Fibroblast of lung (primary cell): Measurements from ENCODE around the gene FNDC3B. TPM values are rescaled to one million over a fixed set of nuclear protein-coding genes. Genes with fewer than 3 reads are reported as not detected.

Source experiments
- DNase-seq, 2 donors: peaks; one replicate each; pipeline versions ENCODE4 v3.0.0 to v3.0.0-alpha.2; 2010; ENCODE audit warnings: low read depth in 2 of 2
- H2AFZ ChIP-seq: 2 replicates; pipeline ENCODE4 v1.5.1; 2012; ENCODE audit warnings: low read length, control low read depth, inconsistent platforms
- H3K27ac ChIP-seq: 2 replicates; pipeline ENCODE4 v1.5.1; 2011; ENCODE audit warnings: low read length, control low read depth; ENCODE audit not compliant: insufficient read depth
- H3K27me3 ChIP-seq: 2 replicates; pipeline ENCODE4 v1.5.1; 2011; ENCODE audit warnings: mild to moderate bottlenecking, low read length; ENCODE audit not compliant: control insufficient read depth, insufficient read depth
- H3K36me3 ChIP-seq: 2 replicates; pipeline ENCODE4 v1.5.1; 2011; ENCODE audit warnings: low read length; ENCODE audit not compliant: control insufficient read depth, insufficient read depth
- H3K4me1 ChIP-seq: 2 replicates; pipeline ENCODE4 v1.5.1; 2011; ENCODE audit warnings: low read length; ENCODE audit not compliant: control insufficient read depth, insufficient read depth; ENCODE audit errors: extremely low read depth
- H3K4me2 ChIP-seq: 2 replicates; pipeline ENCODE4 v1.5.1; 2011; ENCODE audit warnings: low read length, control low read depth; ENCODE audit not compliant: insufficient read depth; ENCODE audit errors: extremely low read depth
- H3K4me3 ChIP-seq, 4 experiments: fragments of 200-600 bp in 1 of 4; sonication (generic) in 1 of 4; replicated peaks in 1 of 4; 2 replicates each; pipeline ENCODE4 v1.5.1; 2011 to 2016; ENCODE audit warnings: low read length in 4 of 4, low read depth in 3 of 4, mild to moderate bottlenecking in 3 of 4, control low read depth in 2 of 4, inconsistent platforms in 1 of 4, mixed read lengths in 1 of 4; ENCODE audit not compliant: insufficient read depth in 1 of 4; ENCODE audit errors: control extremely low read depth in 1 of 4
- H3K79me2 ChIP-seq: 2 replicates; pipeline ENCODE4 v1.5.1; 2012; ENCODE audit warnings: mild to moderate bottlenecking, low read length, inconsistent platforms; ENCODE audit not compliant: control insufficient read depth, insufficient read depth
- H3K9ac ChIP-seq: 2 replicates; pipeline ENCODE4 v1.5.1; 2011; ENCODE audit warnings: mild to moderate bottlenecking, low read length, control low read depth; ENCODE audit not compliant: insufficient read depth
- H3K9me3 ChIP-seq: 2 replicates; pipeline ENCODE4 v1.5.1; 2012; ENCODE audit warnings: low read depth, low read length; ENCODE audit not compliant: control insufficient read depth, insufficient read depth
- H4K20me1 ChIP-seq: 2 replicates; pipeline ENCODE4 v1.5.1; 2011; ENCODE audit warnings: low read length; ENCODE audit not compliant: control insufficient read depth, insufficient read depth; ENCODE audit errors: extremely low read depth
- CTCF ChIP-seq, 2 donors: IDR thresholded peaks in 1 of 2; conservative IDR thresholded peaks in 1 of 2; 1 replicate in 1 of 2; 2 replicates in 1 of 2; pipeline ENCODE4 v1.5.1; 2011 to 2012; ENCODE audit warnings: low read length in 2 of 2, control low read depth in 1 of 2, inconsistent platforms in 1 of 2, low read depth in 1 of 2, mild to moderate bottlenecking in 1 of 2
- EZH2 ChIP-seq: IDR thresholded peaks from 2 replicates; pipeline ENCODE4 v1.5.1; 2012; ENCODE audit warnings: low read length, control low read depth, mild to moderate bottlenecking; ENCODE audit errors: missing control alignments
- polyA plus RNA-seq, 2 donors: library from polyadenylated mRNA; depleted of rRNA in 1 of 2; stranded (reverse) in 1 of 2; unstranded in 1 of 2; fragments of >200 nt; gene quantifications; 2 replicates each; pipeline ENCODE4 v1.2.1, GENCODE V29; 2011 to 2012; ENCODE audit warnings: missing spikeins in 1 of 2
- total RNA-seq: library from RNA; depleted of rRNA; stranded (reverse); fragments of >200 nt; gene quantifications from 2 replicates; pipeline ENCODE4 v1.2.1, GENCODE V29; 2014

FNDC3B gene
- total and polyA plus RNA-seq, 2 donors (not counting 1 experiment from before 2014, with no cell fraction given), result 26.1 to 76.8 TPM

- Histone ChIP-seq H4K20me1 (no peaks in the 10 kb centered on the region), H3K4me1 (peaks cover 3% of the 10 kb centered on the region), H3K27ac (no peak overlapping the region), H2AFZ (no peak overlapping the region), H3K4me2 (no peak overlapping the region), H3K79me2 (peaks cover 2% of the 10 kb centered on the region), H3K9ac (no peak overlapping the region), H3K27me3 (no peaks in the 10 kb centered on the region), H3K9me3 (no peaks in the 10 kb centered on the region), H3K36me3 (peaks cover 6% of the 10 kb centered on the region), H3K4me3 (no peak overlapping the region)
- no peak for TF ChIP-seq EZH2
- TF ChIP-seq CTCF (conservative IDR thresholded peaks at IDR 0.05 in 1 of 2, IDR thresholded peaks at IDR 0.05 in 1 of 2; ENCODE audit: low read depth in 1 of 2, low read length in 2 of 2), result no peak
- peak in 1 of 2 donors; percentile 24 for DNase-seq
Measured at GRCh38 chr3:172303181-172303580, 263.8 kb downstream of the FNDC3B start.

GRCh38 chr3:172303941-172304558 lies 264.7 kb downstream of the FNDC3B start:
- Histone ChIP-seq H2AFZ (no peak overlapping the region), H3K27me3 (no peaks in the 10 kb centered on the region), H3K79me2 (peaks cover 2% of the 10 kb centered on the region), H3K9ac (no peak overlapping the region), H4K20me1 (no peaks in the 10 kb centered on the region), H3K27ac (no peak overlapping the region), H3K36me3 (peaks cover 6% of the 10 kb centered on the region), H3K4me1 (peaks cover 3% of the 10 kb centered on the region), H3K4me3 (no peak overlapping the region), H3K4me2 (no peak overlapping the region), H3K9me3 (no peaks in the 10 kb centered on the region)
- no peak for DNase-seq
- TF ChIP-seq CTCF (conservative IDR thresholded peaks at IDR 0.05 in 1 of 2, IDR thresholded peaks at IDR 0.05 in 1 of 2; ENCODE audit: low read depth in 1 of 2, low read length in 2 of 2) (peak in 1 of 2 donors; percentile 35), EZH2 (no peak)

- peaks cover 3% of the 10 kb centered on the region for H3K4me1 ChIP-seq
- H3K27ac ChIP-seq, result no peak overlapping the region
- no peaks in the 10 kb centered on the region for H3K27me3 ChIP-seq
- no peak overlapping the region for H3K9ac ChIP-seq
- no peak for TF ChIP-seq EZH2
- no peak for TF ChIP-seq CTCF (conservative IDR thresholded peaks at IDR 0.05 in 1 of 2, IDR thresholded peaks at IDR 0.05 in 1 of 2; ENCODE audit: low read depth in 1 of 2, low read length in 2 of 2)
- H3K4me2 ChIP-seq, result no peak overlapping the region
- peaks cover 6% of the 10 kb centered on the region for H3K36me3 ChIP-seq
- peak; percentile 74 to 83 for DNase-seq
- no peak overlapping the region for H3K4me3 ChIP-seq
- no peaks in the 10 kb centered on the region for H3K9me3 ChIP-seq
- H3K79me2 ChIP-seq, result peaks cover 2% of the 10 kb centered on the region
- H4K20me1 ChIP-seq, result no peaks in the 10 kb centered on the region
- no peak overlapping the region for H2AFZ ChIP-seq
Measured at GRCh38 chr3:172305552-172305951, 266.2 kb downstream of the FNDC3B start.
